Measurements from ENCODE around the gene TNFRSF13B. TPM values are rescaled to one million over a fixed set of nuclear protein-coding genes. Genes with fewer than 3 reads are reported as not detected.

The TNFRSF13B gene
- total RNA-seq, 3 donors from 2014 or later (not counting 1 experiment from before 2014, with no cell fraction given) = 0.70 to 7.7 (median 0.89) TPM

DNA sequence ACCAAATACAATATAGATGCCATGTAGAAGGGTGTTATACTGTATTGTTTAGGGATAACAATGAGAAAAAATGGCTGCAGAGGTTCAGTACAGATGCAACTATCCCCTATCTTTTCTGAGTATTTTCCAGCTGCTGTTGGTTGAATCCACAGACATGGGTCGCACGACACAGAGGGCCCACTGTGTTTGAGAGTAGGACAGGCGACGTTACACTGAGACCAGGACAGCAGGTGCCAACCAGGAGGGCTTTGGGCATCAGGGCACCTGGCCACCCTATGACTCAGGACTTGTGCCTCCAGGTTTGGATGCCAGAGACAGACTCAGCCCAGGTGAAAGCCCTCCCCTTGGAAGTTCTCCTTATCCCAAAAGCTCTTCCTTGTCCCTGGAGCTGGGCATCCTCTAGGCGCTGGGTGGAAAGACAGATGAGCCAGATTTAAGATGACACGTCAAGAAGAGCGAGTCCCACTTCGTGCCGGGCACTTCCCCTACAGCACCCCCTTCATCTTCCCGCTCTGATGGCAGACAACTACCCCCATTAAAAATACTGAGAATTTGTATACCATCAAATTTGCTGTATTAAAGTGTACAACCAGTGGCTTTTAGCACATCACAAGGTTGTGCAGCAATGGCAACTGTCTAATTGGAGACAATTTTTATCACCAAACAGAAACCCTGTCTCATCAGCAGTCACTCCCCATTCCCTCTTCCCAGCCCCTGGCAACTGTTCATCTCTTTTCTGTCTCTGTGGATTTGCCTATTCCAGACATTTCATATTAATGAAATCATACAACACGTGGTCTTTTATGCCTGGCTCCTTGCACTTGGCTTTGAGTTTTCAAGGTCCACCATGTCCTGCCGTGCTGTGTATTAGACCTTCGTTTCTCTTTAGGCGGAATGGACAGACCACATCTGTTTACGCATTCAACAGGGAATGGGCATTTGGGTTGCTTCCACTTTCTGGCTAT, 30.6 kb downstream of the TNFRSF13B start:
- Mint-ChIP-seq H3K4me3 (no peak overlapping the region), H3K36me3 (no peaks in the 10 kb centered on the region), H3K27me3 (ENCODE audit: low read depth in 2 of 2) (peaks cover 7 to 14% of the 10 kb centered on the region in 2 donors), H3K4me1 (peaks cover 0 to 6% of the 10 kb centered on the region in 2 donors), H3K27ac (no peak overlapping the region), H3K9me3 (no peaks in the 10 kb centered on the region)
- TF ChIP-seq, protein P1, sequence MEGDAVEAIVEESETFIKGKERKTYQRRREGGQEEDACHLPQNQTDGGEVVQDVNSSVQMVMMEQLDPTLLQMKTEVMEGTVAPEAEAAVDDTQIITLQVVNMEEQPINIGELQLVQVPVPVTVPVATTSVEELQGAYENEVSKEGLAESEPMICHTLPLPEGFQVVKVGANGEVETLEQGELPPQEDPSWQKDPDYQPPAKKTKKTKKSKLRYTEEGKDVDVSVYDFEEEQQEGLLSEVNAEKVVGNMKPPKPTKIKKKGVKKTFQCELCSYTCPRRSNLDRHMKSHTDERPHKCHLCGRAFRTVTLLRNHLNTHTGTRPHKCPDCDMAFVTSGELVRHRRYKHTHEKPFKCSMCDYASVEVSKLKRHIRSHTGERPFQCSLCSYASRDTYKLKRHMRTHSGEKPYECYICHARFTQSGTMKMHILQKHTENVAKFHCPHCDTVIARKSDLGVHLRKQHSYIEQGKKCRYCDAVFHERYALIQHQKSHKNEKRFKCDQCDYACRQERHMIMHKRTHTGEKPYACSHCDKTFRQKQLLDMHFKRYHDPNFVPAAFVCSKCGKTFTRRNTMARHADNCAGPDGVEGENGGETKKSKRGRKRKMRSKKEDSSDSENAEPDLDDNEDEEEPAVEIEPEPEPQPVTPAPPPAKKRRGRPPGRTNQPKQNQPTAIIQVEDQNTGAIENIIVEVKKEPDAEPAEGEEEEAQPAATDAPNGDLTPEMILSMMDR (IDR thresholded peaks at IDR 0.05) = no peak
- Histone ChIP-seq H3K27ac (ENCODE audit: low read length) (no peak overlapping the region), H3K27me3 (ENCODE audit: control insufficient read depth, insufficient read depth, low read length) (no peaks in the 10 kb centered on the region), H3K4me3 (ENCODE audit: low read length) (no peak overlapping the region), H3K4me1 (ENCODE audit: control insufficient read depth, insufficient read depth, low read length) (no peaks in the 10 kb centered on the region), H3K36me3 (ENCODE audit: control insufficient read depth, insufficient read depth, low read length) (no peaks in the 10 kb centered on the region), H3K9me3 (ENCODE audit: control insufficient read depth, insufficient read depth, low read length) (no peaks in the 10 kb centered on the region)
- ATAC-seq (no peak), DNase-seq (peak in 1 of 2 donors; percentile 9)
- whole genome bisulfite sequencing (ENCODE audit: insufficient coverage) = 89% methylated on average over 15 of the region's 15 CpGs
- intact Hi-C loops (cut with micrococcal nuclease) = no loop called here

DNA sequence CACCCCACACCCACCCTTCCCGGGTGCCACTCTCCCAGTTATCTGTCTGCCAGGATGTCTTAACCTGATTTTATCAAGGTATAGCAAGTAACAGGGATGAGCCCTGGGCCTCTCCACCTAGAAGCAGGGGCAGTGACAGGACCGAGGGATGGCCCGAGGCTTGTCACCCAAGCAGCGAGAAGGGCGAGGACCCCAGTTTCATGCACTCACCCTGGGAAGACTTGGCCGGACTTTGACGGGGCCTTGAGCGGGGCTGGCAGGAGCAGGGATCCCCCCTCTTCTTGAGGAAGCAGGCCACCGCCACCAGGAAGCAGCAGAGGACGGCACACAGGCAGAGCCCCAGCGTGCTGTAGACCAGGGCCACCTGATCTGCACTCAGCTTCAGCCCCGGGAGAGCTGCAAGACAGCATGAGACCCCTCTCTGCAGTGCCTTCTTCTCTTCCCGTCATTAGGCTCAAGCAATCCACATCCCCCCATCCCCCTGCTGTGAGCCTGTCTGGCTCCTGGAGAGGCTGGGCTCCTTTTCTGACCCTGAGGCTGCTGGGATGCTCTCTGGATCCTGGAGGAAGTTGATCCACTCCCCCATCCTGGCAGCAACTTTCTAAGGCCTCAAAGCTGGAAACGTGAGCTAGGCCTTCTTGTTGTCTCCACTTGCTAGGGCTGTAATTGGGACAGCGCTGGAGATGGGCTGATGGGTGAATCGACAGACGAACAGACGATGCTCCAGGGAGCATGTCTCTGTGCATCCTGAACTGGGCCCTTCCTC, 31.6 kb downstream of the TNFRSF13B start:
- WGBS (ENCODE audit: insufficient coverage) = 77% methylated on average over 18 of the region's 18 CpGs
- Histone ChIP-seq H3K4me3 (ENCODE audit: low read length) (no peak overlapping the region), H3K27ac (ENCODE audit: low read length) (no peak overlapping the region), H3K27me3 (ENCODE audit: control insufficient read depth, insufficient read depth, low read length) (no peaks in the 10 kb centered on the region), H3K9me3 (ENCODE audit: control insufficient read depth, insufficient read depth, low read length) (no peaks in the 10 kb centered on the region), H3K4me1 (ENCODE audit: control insufficient read depth, insufficient read depth, low read length) (no peaks in the 10 kb centered on the region), H3K36me3 (ENCODE audit: control insufficient read depth, insufficient read depth, low read length) (no peaks in the 10 kb centered on the region)
- no peak for ATAC-seq
- H3K27me3 Mint-ChIP-seq (ENCODE audit: low read depth in 2 of 2) = peaks cover 6 to 7% of the 10 kb centered on the region in 2 donors
- H3K36me3 Mint-ChIP-seq = no peaks in the 10 kb centered on the region
- H3K4me3 Mint-ChIP-seq = no peak overlapping the region
- H3K27ac Mint-ChIP-seq = no peak overlapping the region
- DNase-seq = peak in 1 of 2 donors; percentile 10
- H3K9me3 Mint-ChIP-seq = no peaks in the 10 kb centered on the region
- intact Hi-C loops (cut with micrococcal nuclease) = no loop called here
- TF ChIP-seq, protein P1 (IDR thresholded peaks at IDR 0.05) = no peak
- peaks cover 0 to 6% of the 10 kb centered on the region in 2 donors for H3K4me1 Mint-ChIP-seq

DNA sequence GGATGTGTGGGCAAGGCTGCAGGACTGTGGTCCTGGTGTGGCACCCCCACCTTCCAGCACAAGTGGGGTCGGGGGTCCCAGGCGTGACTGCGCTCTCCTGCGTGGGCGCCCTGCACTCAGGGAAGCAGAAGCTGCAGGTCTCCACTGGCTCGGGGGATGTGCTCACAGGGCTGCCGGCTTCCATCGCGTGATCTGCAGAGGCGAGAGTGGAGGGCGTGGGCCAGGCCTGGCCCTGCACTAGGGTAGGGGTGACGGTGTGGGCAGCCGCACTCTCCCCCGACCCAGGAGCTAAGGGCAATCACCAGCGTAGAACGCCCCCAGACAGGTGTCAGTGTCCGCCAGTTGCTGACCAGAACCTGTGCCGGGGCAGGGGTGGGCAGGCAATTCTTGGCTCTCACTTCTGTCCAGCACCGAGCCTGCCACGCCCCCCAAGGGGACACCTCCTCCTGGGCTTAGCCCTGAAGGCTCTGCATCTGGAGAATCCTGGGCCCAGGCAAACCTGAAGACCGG, 32.3 kb downstream of the TNFRSF13B start:
- Mint-ChIP-seq H3K4me3 (no peak overlapping the region), H3K4me1 (peaks cover 0 to 6% of the 10 kb centered on the region in 2 donors), H3K27me3 (ENCODE audit: low read depth in 2 of 2) (peaks cover 6 to 7% of the 10 kb centered on the region in 2 donors), H3K36me3 (no peaks in the 10 kb centered on the region), H3K27ac (no peak overlapping the region), H3K9me3 (no peaks in the 10 kb centered on the region)
- Histone ChIP-seq H3K27me3 (ENCODE audit: control insufficient read depth, insufficient read depth, low read length) (no peaks in the 10 kb centered on the region), H3K9me3 (ENCODE audit: control insufficient read depth, insufficient read depth, low read length) (no peaks in the 10 kb centered on the region), H3K36me3 (ENCODE audit: control insufficient read depth, insufficient read depth, low read length) (no peaks in the 10 kb centered on the region), H3K4me3 (ENCODE audit: low read length) (no peak overlapping the region), H3K27ac (ENCODE audit: low read length) (no peak overlapping the region), H3K4me1 (ENCODE audit: control insufficient read depth, insufficient read depth, low read length) (no peaks in the 10 kb centered on the region)
- TF ChIP-seq, protein P1 (IDR thresholded peaks at IDR 0.05) = no peak
- 87% methylated on average over 21 of the region's 21 CpGs for WGBS (ENCODE audit: insufficient coverage)
- DNase-seq = peak in 1 of 2 donors; percentile 9
- no peak for ATAC-seq
- intact Hi-C loops (cut with micrococcal nuclease) = no loop called here
